SK-N-MC (cell line): ENCODE data around the gene AHI1.

ENCODE experiments used
- DNase-seq: peaks from one replicate; pipeline ENCODE4 v3.0.0-alpha.2; 2011; ENCODE audit warnings: low read depth, low spot score
- H3K27ac ChIP-seq: fragments of 200-600 bp; sonication (generic); 2 replicates; pipeline ENCODE4 v1.5.1; 2016; ENCODE audit warnings: mixed run types
- H3K36me3 ChIP-seq: fragments of 200-600 bp; sonication (generic); 2 replicates; pipeline ENCODE4 v1.6.1; 2017; ENCODE audit warnings: antibody characterized with exemption, low read length, mixed read lengths; ENCODE audit not compliant: insufficient read depth
- H3K4me3 ChIP-seq: fragments of 200-600 bp; sonication (generic); 2 replicates; pipeline ENCODE4 v1.5.1; 2016
- H3K9ac ChIP-seq: fragments of 200-600 bp; sonication (generic); 2 replicates; pipeline ENCODE4 v1.8.0; 2017; ENCODE audit warnings: mixed run types, mixed read lengths; ENCODE audit not compliant: insufficient read length
- H3K9me3 ChIP-seq: fragments of 200-600 bp; sonication (generic); 2 replicates; pipeline ENCODE4 v1.6.1; 2017; ENCODE audit warnings: low read depth, mild to moderate bottlenecking, antibody characterized with exemption, low read length, moderate library complexity, mixed read lengths
- EZH2 ChIP-seq: fragments of 200-600 bp; sonication (generic); IDR thresholded peaks from one replicate; pipeline ENCODE4 v1.6.1; 2017; ENCODE audit warnings: antibody characterized with exemption
- FOXP2 ChIP-seq: optimal IDR thresholded peaks from 2 replicates; pipeline ENCODE3; 2011; ENCODE audit warnings: mild to moderate bottlenecking, moderate library complexity; ENCODE audit not compliant: insufficient read depth; ENCODE audit errors: extremely low read length, control extremely low read depth
- POLR2AphosphoS5 ChIP-seq: IDR thresholded peaks from 2 replicates; pipeline ENCODE4 v1.6.1; 2012; ENCODE audit warnings: mild to moderate bottlenecking, low read depth, low read length, borderline replicate concordance

AHI1 gene

GRCh38 chr6:135402311-135402710 is 95.2 kb downstream of the AHI1 start:
- Histone ChIP-seq H3K9me3 (no peaks in the 10 kb centered on the region), H3K9ac (no peak overlapping the region), H3K4me3 (no peak overlapping the region), H3K36me3 (no peaks in the 10 kb centered on the region), H3K27ac (no peak overlapping the region)
- TF ChIP-seq FOXP2 (no peak), EZH2 (no peak), POLR2AphosphoS5 (no peak)
- no peak for DNase-seq

- Histone ChIP-seq H3K36me3 (no peaks in the 10 kb centered on the region), H3K4me3 (no peak overlapping the region), H3K27ac (no peak overlapping the region), H3K9me3 (no peaks in the 10 kb centered on the region), H3K9ac (no peak overlapping the region)
- DNase-seq: no peak
- no peak for TF ChIP-seq EZH2
- TF ChIP-seq FOXP2: no peak
- TF ChIP-seq POLR2AphosphoS5: no peak
These were observed 100.2 kb downstream of the AHI1 start for GRCh38 chr6:135397172-135397952.

- Histone ChIP-seq H3K27ac (no peak overlapping the region), H3K9me3 (no peaks in the 10 kb centered on the region), H3K9ac (no peak overlapping the region), H3K4me3 (no peak overlapping the region), H3K36me3 (no peaks in the 10 kb centered on the region)
- TF ChIP-seq POLR2AphosphoS5 (no peak), EZH2 (no peak), FOXP2 (no peak)
- DNase-seq: no peak
These were observed 102.4 kb downstream of the AHI1 start for GRCh38 chr6:135395136-135395535.

GRCh38 chr6:135393289-135393688 is 104.3 kb downstream of the AHI1 start:
- Histone ChIP-seq H3K9ac (no peak overlapping the region), H3K9me3 (no peaks in the 10 kb centered on the region), H3K36me3 (no peaks in the 10 kb centered on the region), H3K27ac (no peak overlapping the region), H3K4me3 (no peak overlapping the region)
- DNase-seq: no peak
- TF ChIP-seq POLR2AphosphoS5: no peak
- no peak for TF ChIP-seq FOXP2
- no peak for TF ChIP-seq EZH2

GRCh38 chr6:135390458-135390857 is 107.1 kb downstream of the AHI1 start:
- Histone ChIP-seq H3K36me3 (no peaks in the 10 kb centered on the region), H3K27ac (no peak overlapping the region), H3K4me3 (no peak overlapping the region), H3K9ac (no peak overlapping the region), H3K9me3 (no peaks in the 10 kb centered on the region)
- TF ChIP-seq FOXP2: no peak
- no peak for TF ChIP-seq EZH2
- TF ChIP-seq POLR2AphosphoS5: no peak
- no peak for DNase-seq

- Histone ChIP-seq H3K4me3 (no peak overlapping the region), H3K9ac (no peak overlapping the region), H3K36me3 (no peaks in the 10 kb centered on the region), H3K9me3 (no peaks in the 10 kb centered on the region), H3K27ac (no peak overlapping the region)
- no peak for TF ChIP-seq FOXP2
- no peak for TF ChIP-seq EZH2
- no peak for TF ChIP-seq POLR2AphosphoS5
- no peak for DNase-seq
These were observed 112.2 kb downstream of the AHI1 start for GRCh38 chr6:135385299-135385698.

- DNase-seq: no peak
- no peaks in the 10 kb centered on the region for H3K36me3 ChIP-seq
- H3K4me3 ChIP-seq: no peak overlapping the region
- no peak overlapping the region for H3K27ac ChIP-seq
- H3K9me3 ChIP-seq: no peaks in the 10 kb centered on the region
- no peak overlapping the region for H3K9ac ChIP-seq
- TF ChIP-seq FOXP2 (no peak), POLR2AphosphoS5 (no peak), EZH2 (no peak)
These were observed 113.8 kb downstream of the AHI1 start for GRCh38 chr6:135383766-135384165.

GRCh38 chr6:135383301-135383700 is 114.2 kb downstream of the AHI1 start:
- no peak for TF ChIP-seq EZH2
- TF ChIP-seq FOXP2: no peak
- TF ChIP-seq POLR2AphosphoS5: no peak
- no peaks in the 10 kb centered on the region for H3K9me3 ChIP-seq
- H3K4me3 ChIP-seq: no peak overlapping the region
- DNase-seq: no peak
- H3K27ac ChIP-seq: no peak overlapping the region
- H3K9ac ChIP-seq: no peak overlapping the region
- H3K36me3 ChIP-seq: no peaks in the 10 kb centered on the region
